HepG2 (cell line): ENCODE measurements around the gene GRK3. TPM values are rescaled to one million over a fixed set of nuclear protein-coding genes. Genes with fewer than 3 reads are reported as not detected.

ENCODE experiments used
- ATAC-seq: fragments of 200-7000 bp; cut with Tn5 transposase; 3 replicates; pipeline ENCODE4 v1.9.1; 2020; ENCODE audit warnings: mild to moderate bottlenecking, moderate library complexity
- BruUV-seq: library from RNA; stranded (reverse); fragments of 400-500 nt; replicated peaks from 2 replicates; lab custom pipeline; 2021; lab: Mats Ljungman, UMichigan
- CTCF ChIA-PET: fragments of 300-600 bp; formaldehyde crosslinking; extraction: SDS; loops from one replicate; lab custom pipeline; 2021; ENCODE audit warnings: low total read pairs, inconsistent platforms, low intra/inter-chr PET ratio; lab: Yijun Ruan, JAX
- POLR2A ChIA-PET: fragments of 350-600 bp; sonication (Branson Sonifier 250); formaldehyde crosslinking; loops from one replicate; lab custom pipeline; 2020; ENCODE audit warnings: antibody characterized with exemption, inconsistent platforms; lab: Yijun Ruan, JAX
- DNase-seq: peaks from one replicate; pipeline ENCODE4 v3.0.0-alpha.2; 2015; ENCODE audit warnings: low spot score
- FAIRE-seq: peaks from 3 replicates; lab custom pipeline; 2011; peaks lifted over from hg19 to GRCh38; lab: Jason Lieb, UNC
- H2AFZ ChIP-seq: one replicate; pipeline ENCODE4 v1.6.1; 2011; ENCODE audit warnings: low read length, inconsistent platforms
- H3K27ac ChIP-seq: fragments of 300-600 bp; 3 replicates; pipeline ENCODE4 v1.8.0; 2011; ENCODE audit warnings: mixed run types, mild to moderate bottlenecking, mixed read lengths, low read length, inconsistent platforms; ENCODE audit not compliant: insufficient read depth; ENCODE audit errors: extremely low read length
- H3K27me3 ChIP-seq, 2 experiments: fragments of 200-600 bp in 1 of 2; 2 replicates in 1 of 2; 3 replicates in 1 of 2; pipeline versions ENCODE4 v1.6.0 to v1.8.0; 2011; ENCODE audit warnings: low read length in 2 of 2, mild to moderate bottlenecking in 2 of 2, moderate library complexity in 2 of 2, inconsistent platforms in 1 of 2; ENCODE audit not compliant: insufficient read depth in 2 of 2, control insufficient read depth in 1 of 2
- H3K36me3 ChIP-seq, 2 experiments: fragments of 200-600 bp in 1 of 2; replicated peaks in 1 of 2; 2 replicates in 1 of 2; 3 replicates in 1 of 2; pipeline versions ENCODE4 v1.5.1 to v1.8.0; 2011; ENCODE audit warnings: low read length in 2 of 2, inconsistent platforms in 1 of 2; ENCODE audit not compliant: insufficient read depth in 2 of 2, control insufficient read depth in 1 of 2
- H3K4me1 ChIP-seq: 2 replicates; pipeline ENCODE4 v1.5.1; 2012; ENCODE audit warnings: low read length, inconsistent platforms; ENCODE audit not compliant: insufficient read depth
- H3K4me2 ChIP-seq: 2 replicates; pipeline ENCODE4 v1.6.0; 2011; ENCODE audit warnings: low read depth, low read length, inconsistent platforms
- H3K4me3 ChIP-seq, 3 experiments: fragments of 200-600 bp in 1 of 3; sonication (generic), shearing (Covaris generic) in 1 of 3; replicated peaks in 1 of 3; 2 replicates each; pipeline ENCODE4 v1.5.1; 2011 to 2016; ENCODE audit warnings: low read length in 3 of 3, inconsistent platforms in 2 of 3, low read depth in 2 of 3, mild to moderate bottlenecking in 2 of 3, control low read depth in 1 of 3, mixed read lengths in 1 of 3; ENCODE audit not compliant: insufficient read depth in 1 of 3
- H3K79me2 ChIP-seq: one replicate; pipeline ENCODE4 v1.6.1; 2011; ENCODE audit warnings: low read length, inconsistent platforms; ENCODE audit not compliant: insufficient read depth
- H3K9ac ChIP-seq: 2 replicates; pipeline ENCODE4 v1.6.0; 2011; ENCODE audit warnings: mild to moderate bottlenecking, low read depth, low read length, inconsistent platforms; ENCODE audit not compliant: insufficient read depth
- H3K9me3 ChIP-seq: 2 replicates; pipeline ENCODE4 v1.5.1; 2012; ENCODE audit warnings: mild to moderate bottlenecking, low read length
- H4K20me1 ChIP-seq: 2 replicates; pipeline ENCODE4 v1.6.0; 2011; ENCODE audit warnings: inconsistent platforms, mild to moderate bottlenecking, low read length, moderate library complexity; ENCODE audit not compliant: insufficient read depth
- ARNT2 ChIP-seq: sonication (generic); formaldehyde crosslinking; IDR thresholded peaks from 2 replicates; pipeline ENCODE4 v1.8.0; 2022; ENCODE audit warnings: mild to moderate bottlenecking, low read depth, missing genetic modification reagents, moderate library complexity
- ATF2 ChIP-seq: sonication (generic); formaldehyde crosslinking; IDR thresholded peaks from 2 replicates; pipeline ENCODE4 v1.4.0; 2020; ENCODE audit warnings: missing genetic modification reagents
- CERS6 ChIP-seq: sonication (generic); formaldehyde crosslinking; IDR thresholded peaks from 2 replicates; pipeline ENCODE4 v1.5.0; 2020; ENCODE audit warnings: missing genetic modification reagents
- FOXO1 ChIP-seq: sonication (generic); formaldehyde crosslinking; IDR thresholded peaks from 2 replicates; pipeline ENCODE4 v1.4.0; 2020; ENCODE audit warnings: missing genetic modification reagents
- IRF9 ChIP-seq: sonication (generic); formaldehyde crosslinking; IDR thresholded peaks from 2 replicates; pipeline ENCODE4 v1.8.0; 2022; ENCODE audit warnings: missing genetic modification reagents, mild to moderate bottlenecking, borderline replicate concordance
- KDM3A ChIP-seq: IDR thresholded peaks from 2 replicates; pipeline ENCODE4 v1.6.1; 2018; ENCODE audit warnings: low read depth, missing compliant biosample characterization
- MTF1 ChIP-seq: sonication (generic); formaldehyde crosslinking; IDR thresholded peaks from 2 replicates; pipeline ENCODE4 v1.5.0; 2020; ENCODE audit warnings: missing genetic modification reagents
- NR2F6 ChIP-seq, 2 experiments: IDR thresholded peaks; 2 replicates each; pipeline ENCODE4 v1.6.1; 2016; ENCODE audit warnings: antibody characterized with exemption in 1 of 2, mild to moderate bottlenecking in 1 of 2
- PAX8 ChIP-seq: sonication (generic); formaldehyde crosslinking; IDR thresholded peaks from 2 replicates; pipeline ENCODE4 v1.8.0; 2022; ENCODE audit warnings: mild to moderate bottlenecking, missing genetic modification reagents, borderline replicate concordance
- PHB2 ChIP-seq: fragments of 450-650 bp; IDR thresholded peaks from 2 replicates; pipeline ENCODE4 v1.6.1; 2018; ENCODE audit not compliant: partially characterized antibody
- TFDP1 ChIP-seq: IDR thresholded peaks from 2 replicates; pipeline ENCODE4 v1.6.1; 2016; ENCODE audit warnings: missing compliant biosample characterization, missing genetic modification reagents, borderline replicate concordance
- THAP7 ChIP-seq: sonication (generic); formaldehyde crosslinking; IDR thresholded peaks from 2 replicates; pipeline ENCODE4 v1.8.1; 2023; ENCODE audit warnings: mild to moderate bottlenecking, missing genetic modification reagents
- TMF1 ChIP-seq: sonication (generic); formaldehyde crosslinking; IDR thresholded peaks from 2 replicates; pipeline ENCODE4 v1.8.1; 2022; ENCODE audit warnings: low read depth, missing genetic modification reagents
- ZBTB4 ChIP-seq: sonication (generic); formaldehyde crosslinking; IDR thresholded peaks from 2 replicates; pipeline ENCODE4 v1.4.0; 2020; ENCODE audit warnings: missing genetic modification reagents, mild to moderate bottlenecking, borderline replicate concordance
- in situ Hi-C: cut with HindIII; loops from 2 replicates; pipeline ENCODE4 v1.10.0; 2017; ENCODE audit warnings: low pct_unique_long_range_greater_than_20kb; ENCODE audit not compliant: extremely low pct_ligation_motif_present
- intact Hi-C: fragments of 100-400 bp; cut with micrococcal nuclease; formaldehyde crosslinking; loops from one replicate; pipeline ENCODE4 v1.10.0; 2022; ENCODE audit not compliant: unreplicated experiment
- polyA plus RNA-seq, 8 experiments: library from polyadenylated mRNA; depleted of rRNA in 3 of 8; stranded (reverse) in 7 of 8; unstranded in 1 of 8; fragments of >200 nt; fragmentation: Illumina TruSeq in 4 of 8; extraction: Trizol in 4 of 8; gene quantifications; 2 replicates each; pipeline versions ENCODE4 v1.2.1 to v1.2.3, GENCODE V29; 2011 to 2016; ENCODE audit warnings: low read depth in 4 of 8, missing spikeins in 1 of 8, mixed read lengths in 1 of 8; ENCODE audit not compliant: insufficient read depth in 1 of 8
- total RNA-seq, 5 experiments: library from RNA; depleted of rRNA; stranded (reverse); fragments of >200 nt; fragmentation: Illumina TruSeq; extraction: Trizol; gene quantifications; 2 replicates each; pipeline ENCODE4 v1.2.3, GENCODE V29; 2016; ENCODE audit warnings: low read depth in 1 of 5

GRK3 gene
- total and polyA plus RNA-seq, 2 of the 13 experiments (the other 11 are each of a cell fraction or from before 2014, with no cell fraction given) = 8.5 to 16.7 TPM

GRCh38 chr22:25645964-25646363 is 81.5 kb downstream of the GRK3 start (continued):
- TF ChIP-seq PAX8 (CRISPR knock-in tag) = no peak
- no peak for TF ChIP-seq MTF1
- TF ChIP-seq NR2F6 (IDR thresholded peaks at IDR 0.05) = no peak
- TF ChIP-seq NR2F6 (CRISPR knock-in tag; IDR thresholded peaks at IDR 0.05) = no peak
- TF ChIP-seq ARNT2 (CRISPR knock-in tag) = no peak
- TF ChIP-seq TMF1 (CRISPR knock-in tag) = no peak
- no peak for TF ChIP-seq ZBTB4 (CRISPR knock-in tag)

GRCh38 chr22:25650833-25651232 is 86.4 kb downstream of the GRK3 start:
- CTCF ChIA-PET = no interaction called here
- FAIRE-seq = no peak
- H4K20me1 ChIP-seq = no peaks in the 10 kb centered on the region
- POLR2A ChIA-PET = no interaction called here
- no peaks in the 10 kb centered on the region for H3K79me2 ChIP-seq
- no peaks in the 10 kb centered on the region for H3K36me3 ChIP-seq
- intact Hi-C loops = no loop called here
- H3K9ac ChIP-seq = no peak overlapping the region
- H3K4me1 ChIP-seq = peaks cover 11% of the 10 kb centered on the region
- DNase-seq = no peak
- no peaks in the 10 kb centered on the region for H3K9me3 ChIP-seq
- no peak overlapping the region for H2AFZ ChIP-seq
- no peaks in the 10 kb centered on the region; a peak in 1 of 5 replicates for H3K27me3 ChIP-seq
- in situ Hi-C loops = no loop called here
- BruUV-seq = no TSS peak
- ATAC-seq = no peak
- no peak overlapping the region for H3K4me2 ChIP-seq
- no peak overlapping the region for H3K4me3 ChIP-seq
- H3K27ac ChIP-seq = no peak overlapping the region
- TF ChIP-seq PHB2 (no peak), CERS6 (CRISPR knock-in tag) (no peak), IRF9 (no peak), THAP7 (CRISPR knock-in tag) (no peak), ATF2 (CRISPR knock-in tag) (no peak), KDM3A (CRISPR knock-in tag) (no peak), TFDP1 (no peak), FOXO1 (CRISPR knock-in tag) (no peak)
